Kidney epithelial cell (primary cell): ENCODE measurements around the gene MYBPC2. TPM values are rescaled to one million over a fixed set of nuclear protein-coding genes. Genes with fewer than 3 reads are reported as not detected.

Experiments used
- DNase-seq: peaks from one replicate; pipeline ENCODE4 v3.0.0-alpha.2; 2010; ENCODE audit warnings: low read depth
- H3K27me3 ChIP-seq: 2 replicates; pipeline ENCODE4 v1.6.0; 2011; ENCODE audit warnings: low read length; ENCODE audit not compliant: control insufficient read depth, insufficient read depth
- H3K36me3 ChIP-seq: 2 replicates; pipeline ENCODE4 v1.5.1; 2011; ENCODE audit warnings: low read length; ENCODE audit not compliant: control insufficient read depth, insufficient read depth
- H3K4me3 ChIP-seq: 2 replicates; pipeline ENCODE4 v1.5.1; 2011; ENCODE audit warnings: low read depth, mild to moderate bottlenecking, control low read depth, low read length
- total RNA-seq: library from RNA; depleted of rRNA; stranded (reverse); fragments of >200 nt; gene quantifications from 2 replicates; pipeline ENCODE4 v1.2.3, GENCODE V29; 2015
- TF ChIP-seq, protein P1 (sequence below): IDR thresholded peaks from 2 replicates; pipeline ENCODE4 v1.5.1; 2011; ENCODE audit warnings: mild to moderate bottlenecking, moderate library complexity, low read length, control low read depth, inconsistent platforms; ENCODE audit not compliant: insufficient read depth, poor library complexity, severe bottlenecking

MYBPC2 gene
- total RNA-seq, 1 donor from 2014 or later = 0.21 TPM

DNA sequence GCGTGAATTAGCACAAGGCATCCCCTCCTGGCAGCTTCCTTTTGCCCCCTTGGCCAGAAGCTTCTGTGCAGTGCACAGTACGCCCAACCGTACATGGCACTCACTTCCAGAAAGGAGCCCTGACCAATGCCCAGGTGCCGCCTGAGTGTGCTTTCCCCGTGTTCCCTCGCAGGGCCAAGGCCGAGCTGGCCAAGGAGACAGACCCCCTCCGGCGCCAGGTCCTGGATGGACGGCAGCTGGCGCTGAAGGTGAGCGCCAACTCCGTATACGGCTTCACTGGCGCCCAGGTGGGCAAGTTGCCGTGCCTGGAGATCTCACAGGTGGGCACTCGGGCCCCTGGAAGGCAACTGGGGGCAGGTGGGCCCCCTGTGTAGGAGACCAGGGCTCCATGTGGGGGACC is 23.3 kb upstream of the MYBPC2 start:
- TF ChIP-seq, protein P1, sequence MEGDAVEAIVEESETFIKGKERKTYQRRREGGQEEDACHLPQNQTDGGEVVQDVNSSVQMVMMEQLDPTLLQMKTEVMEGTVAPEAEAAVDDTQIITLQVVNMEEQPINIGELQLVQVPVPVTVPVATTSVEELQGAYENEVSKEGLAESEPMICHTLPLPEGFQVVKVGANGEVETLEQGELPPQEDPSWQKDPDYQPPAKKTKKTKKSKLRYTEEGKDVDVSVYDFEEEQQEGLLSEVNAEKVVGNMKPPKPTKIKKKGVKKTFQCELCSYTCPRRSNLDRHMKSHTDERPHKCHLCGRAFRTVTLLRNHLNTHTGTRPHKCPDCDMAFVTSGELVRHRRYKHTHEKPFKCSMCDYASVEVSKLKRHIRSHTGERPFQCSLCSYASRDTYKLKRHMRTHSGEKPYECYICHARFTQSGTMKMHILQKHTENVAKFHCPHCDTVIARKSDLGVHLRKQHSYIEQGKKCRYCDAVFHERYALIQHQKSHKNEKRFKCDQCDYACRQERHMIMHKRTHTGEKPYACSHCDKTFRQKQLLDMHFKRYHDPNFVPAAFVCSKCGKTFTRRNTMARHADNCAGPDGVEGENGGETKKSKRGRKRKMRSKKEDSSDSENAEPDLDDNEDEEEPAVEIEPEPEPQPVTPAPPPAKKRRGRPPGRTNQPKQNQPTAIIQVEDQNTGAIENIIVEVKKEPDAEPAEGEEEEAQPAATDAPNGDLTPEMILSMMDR = no peak
- Histone ChIP-seq H3K27me3 (no peaks in the 10 kb centered on the region), H3K36me3 (no peaks in the 10 kb centered on the region), H3K4me3 (no peak overlapping the region)
- no peak for DNase-seq

DNA sequence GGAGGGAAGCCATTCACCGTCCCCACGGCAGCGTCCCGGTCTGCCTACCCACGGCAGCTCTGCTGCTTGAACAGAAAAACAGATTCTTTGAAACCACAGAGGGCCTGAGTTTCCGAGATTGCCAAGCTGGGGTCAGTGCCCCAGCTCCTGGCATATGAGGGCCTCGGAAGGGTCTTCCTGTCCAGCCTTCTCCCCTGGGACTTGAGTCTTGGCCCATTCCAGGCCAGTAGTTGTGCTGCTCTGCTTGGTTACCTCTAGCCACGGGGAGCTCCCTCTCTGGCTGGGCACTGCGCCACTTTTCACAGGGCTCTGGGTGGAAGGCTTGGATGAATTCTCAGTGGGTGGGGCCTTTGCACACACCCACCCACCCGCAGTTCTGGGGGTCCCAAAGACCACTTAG is 22.6 kb upstream of the MYBPC2 start:
- H3K4me3 ChIP-seq = no peak overlapping the region
- H3K27me3 ChIP-seq = no peaks in the 10 kb centered on the region
- no peaks in the 10 kb centered on the region for H3K36me3 ChIP-seq
- TF ChIP-seq, protein P1 = no peak
- no peak for DNase-seq

DNA sequence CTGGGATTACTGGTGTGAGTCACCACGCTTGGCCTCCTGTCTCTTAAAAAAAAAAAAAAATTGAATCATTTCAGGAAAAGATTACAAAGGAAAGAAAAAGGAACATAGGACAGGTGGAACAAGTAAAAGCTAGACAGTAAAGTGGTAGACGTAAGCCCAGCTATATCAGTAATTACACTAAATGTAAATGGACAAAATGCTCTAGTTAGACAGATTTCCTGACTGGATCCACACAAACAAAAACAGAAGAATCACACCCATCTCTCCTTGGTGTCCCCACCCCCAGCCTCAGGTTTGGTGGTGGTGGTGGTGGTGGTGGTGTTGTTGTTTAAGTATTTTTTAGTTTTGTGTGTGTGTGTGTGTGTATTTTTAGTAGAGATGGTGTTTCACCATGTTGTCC is 20.3 kb upstream of the MYBPC2 start:
- DNase-seq = no peak
- TF ChIP-seq, protein P1 = no peak
- H3K4me3 ChIP-seq = no peak overlapping the region
- H3K27me3 ChIP-seq = no peaks in the 10 kb centered on the region
- no peaks in the 10 kb centered on the region for H3K36me3 ChIP-seq

DNA sequence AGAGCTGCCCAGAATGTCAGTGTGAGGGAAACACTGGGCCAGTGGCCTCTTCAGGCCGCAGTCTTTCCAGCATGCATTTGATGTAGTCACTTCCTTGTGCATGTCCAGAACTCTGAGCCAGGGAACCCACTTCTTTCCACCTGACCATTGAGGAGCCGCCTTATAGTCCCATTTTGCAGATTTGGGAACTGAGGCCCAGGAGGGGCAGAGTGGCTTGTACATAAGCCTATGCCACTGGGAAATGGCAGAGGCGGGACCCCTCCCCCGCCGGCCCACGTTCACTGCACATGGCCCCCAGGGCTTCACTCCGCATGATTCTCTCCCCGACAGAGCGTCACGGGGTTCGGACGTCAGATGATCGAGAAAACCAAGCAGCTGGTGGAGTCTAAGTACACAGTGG is 19.6 kb upstream of the MYBPC2 start:
- TF ChIP-seq, protein P1 = no peak
- Histone ChIP-seq H3K4me3 (no peak overlapping the region), H3K27me3 (peaks cover 4% of the 10 kb centered on the region), H3K36me3 (no peaks in the 10 kb centered on the region)
- no peak for DNase-seq

DNA sequence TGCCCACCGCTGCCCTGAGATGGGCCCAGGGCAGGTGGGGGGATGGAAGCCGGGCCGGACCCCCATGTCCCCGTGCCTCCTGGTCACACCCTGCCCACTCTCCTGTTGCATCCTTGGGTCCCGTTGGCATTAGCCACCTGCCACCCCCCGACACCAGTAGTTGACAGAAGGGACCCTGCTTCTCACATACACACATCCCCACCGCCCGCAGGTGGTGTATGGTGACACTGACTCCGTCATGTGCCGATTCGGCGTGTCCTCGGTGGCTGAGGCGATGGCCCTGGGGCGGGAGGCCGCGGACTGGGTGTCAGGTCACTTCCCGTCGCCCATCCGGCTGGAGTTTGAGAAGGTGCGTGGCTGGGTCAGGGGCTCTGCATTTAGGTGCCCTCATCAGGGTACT is 19.2 kb upstream of the MYBPC2 start:
- DNase-seq = no peak
- Histone ChIP-seq H3K27me3 (peaks cover 8% of the 10 kb centered on the region), H3K4me3 (no peak overlapping the region), H3K36me3 (no peaks in the 10 kb centered on the region)
- TF ChIP-seq, protein P1 = no peak

DNA sequence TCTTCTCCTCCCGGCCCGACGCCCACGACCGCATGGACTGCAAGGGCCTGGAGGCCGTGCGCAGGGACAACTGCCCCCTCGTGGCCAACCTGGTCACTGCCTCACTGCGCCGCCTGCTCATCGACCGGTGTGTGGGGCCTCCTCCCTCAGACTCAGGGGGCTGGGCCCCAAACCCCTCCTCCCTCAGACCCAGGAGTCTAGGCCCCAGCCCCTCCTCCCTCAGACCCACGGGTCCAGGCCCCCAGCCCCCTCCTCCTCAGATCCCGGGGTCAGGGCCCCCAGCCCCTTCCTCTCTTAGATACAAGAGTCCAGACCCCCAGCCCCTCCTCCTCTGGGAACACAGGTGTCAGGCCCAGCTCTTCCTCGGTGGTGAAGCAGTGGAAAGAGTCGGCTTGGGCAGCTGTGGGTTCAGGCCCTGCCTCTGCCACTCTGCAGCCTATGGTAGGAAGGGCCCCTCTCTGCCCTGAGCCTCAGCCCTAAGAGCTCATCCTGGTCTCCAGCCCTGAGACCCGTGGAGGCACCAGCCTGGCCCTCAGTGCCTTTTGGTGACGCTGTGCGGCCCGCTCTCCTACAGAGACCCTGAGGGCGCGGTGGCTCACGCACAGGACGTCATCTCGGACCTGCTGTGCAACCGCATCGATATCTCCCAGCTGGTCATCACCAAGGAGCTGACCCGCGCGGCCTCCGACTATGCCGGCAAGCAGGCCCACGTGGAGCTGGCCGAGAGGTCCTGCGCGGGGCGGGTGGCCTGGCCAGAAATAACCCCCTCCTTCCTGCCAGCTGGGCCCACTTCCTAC is 17.6 kb upstream of the MYBPC2 start:
- TF ChIP-seq, protein P1 = peak; percentile 89
- no peak for DNase-seq
- Histone ChIP-seq H3K4me3 (no peak overlapping the region), H3K36me3 (no peaks in the 10 kb centered on the region), H3K27me3 (peaks cover 23% of the 10 kb centered on the region)
